ENCODE measurements around the gene PRDM16.

PRDM16 gene

GRCh38 chr1:3370856-3371703 lies 302.1 kb downstream of the PRDM16 start:
- DNase-seq (ENCODE audit: low read depth in 2 of 2): no peak

GRCh38 chr1:3372317-3372716 lies 303.3 kb downstream of the PRDM16 start:
- DNase-seq (ENCODE audit: low read depth in 2 of 2): peak in 1 of 2 donors; percentile 20

GRCh38 chr1:3373175-3373574 lies 304.2 kb downstream of the PRDM16 start:
- no peak for DNase-seq (ENCODE audit: low read depth in 2 of 2)

- DNase-seq (ENCODE audit: low read depth in 2 of 2): no peak
Measured at GRCh38 chr1:3373700-3374405, 304.9 kb downstream of the PRDM16 start.

DNA sequence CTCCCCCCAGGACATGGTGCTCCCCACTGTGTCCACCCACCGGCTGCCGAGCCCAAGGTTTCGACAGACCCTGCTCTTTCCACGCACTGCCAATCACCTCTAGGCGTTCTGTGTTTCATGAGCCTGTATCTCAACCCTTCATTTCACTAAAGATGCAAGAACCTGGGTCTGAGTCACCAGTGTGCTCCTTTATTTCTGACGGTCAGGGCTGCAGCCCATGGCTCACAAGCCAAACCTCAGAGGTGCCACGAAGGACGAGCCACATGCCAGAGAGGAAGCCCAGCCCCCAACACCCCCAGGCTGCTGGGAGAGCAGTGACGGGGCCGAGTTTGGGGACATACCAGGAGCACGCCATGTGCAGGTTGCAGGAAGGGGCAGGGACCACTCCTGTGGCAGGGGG lies 306.2 kb downstream of the PRDM16 start:
- DNase-seq (ENCODE audit: low read depth in 2 of 2): no peak

- no peak for DNase-seq (ENCODE audit: low read depth in 2 of 2)
Measured at GRCh38 chr1:3377166-3377565, 308.2 kb downstream of the PRDM16 start.

DNA sequence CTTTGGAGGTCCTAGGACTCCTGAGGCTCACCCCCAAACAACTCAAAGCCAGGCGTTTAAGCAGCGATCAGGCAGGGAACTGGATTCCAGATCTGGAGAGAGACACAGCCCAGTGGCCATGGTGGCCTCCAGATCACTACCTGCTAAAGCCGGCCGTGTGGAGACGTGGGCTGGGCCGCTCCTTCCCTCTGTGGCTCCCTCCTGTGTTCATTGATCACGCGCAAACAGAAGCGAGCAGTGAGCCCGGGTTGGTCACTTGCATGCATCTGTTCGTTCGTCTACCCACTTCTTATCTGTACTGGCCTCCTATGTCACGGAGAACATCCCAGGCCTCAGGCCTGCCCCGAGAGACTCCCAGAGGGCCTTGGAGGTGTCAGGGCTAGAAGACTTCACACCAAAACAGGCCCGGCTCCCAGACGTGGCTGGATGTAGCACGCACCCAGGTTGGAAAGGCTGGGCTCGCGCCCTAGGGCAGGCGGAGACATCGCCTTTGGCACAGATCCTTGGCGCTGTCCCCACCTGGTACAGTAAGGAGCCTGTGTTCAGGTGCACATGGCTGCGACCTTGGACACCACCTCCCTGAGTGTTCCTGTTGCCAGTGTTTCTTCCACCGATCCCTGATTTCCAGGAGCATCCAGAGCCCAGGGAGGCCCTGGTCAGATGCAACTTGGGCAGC lies 308.7 kb downstream of the PRDM16 start:
- no peak for DNase-seq (ENCODE audit: low read depth in 2 of 2)

- no peak for DNase-seq (ENCODE audit: low read depth in 2 of 2)
Measured at GRCh38 chr1:3378411-3379208, 309.6 kb downstream of the PRDM16 start.

GRCh38 chr1:3379934-3380333 lies 310.9 kb downstream of the PRDM16 start:
- DNase-seq (ENCODE audit: low read depth in 2 of 2): no peak

DNA sequence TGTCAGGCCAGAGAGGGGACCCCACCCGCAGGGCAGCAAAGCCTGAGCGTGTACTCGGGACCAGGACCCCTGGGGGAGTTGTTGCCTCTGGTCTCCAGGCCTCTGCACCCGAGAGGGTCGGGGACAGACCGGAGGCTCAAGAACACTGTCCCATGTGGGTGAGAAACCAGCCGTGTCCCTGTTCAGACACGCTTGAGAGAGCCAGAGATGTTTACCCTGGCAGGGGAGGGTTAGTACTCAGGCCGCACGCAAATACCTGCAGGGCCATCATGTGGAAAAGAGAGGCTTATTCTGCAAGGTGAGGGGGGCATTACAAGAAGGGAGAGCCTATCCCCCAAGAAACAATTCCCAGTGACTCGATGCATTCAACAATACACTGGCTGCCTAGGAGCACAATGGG lies 311.5 kb downstream of the PRDM16 start:
- DNase-seq (ENCODE audit: low read depth in 2 of 2): no peak

- DNase-seq (ENCODE audit: low read depth in 2 of 2): no peak
Measured at GRCh38 chr1:3381901-3382300, 312.9 kb downstream of the PRDM16 start.

- DNase-seq (ENCODE audit: low read depth in 2 of 2): no peak
Measured at GRCh38 chr1:3382326-3383057, 313.5 kb downstream of the PRDM16 start.

- no peak for DNase-seq (ENCODE audit: low read depth in 2 of 2)
Measured at GRCh38 chr1:3383679-3384078, 314.7 kb downstream of the PRDM16 start.

GRCh38 chr1:3384407-3384806 lies 315.4 kb downstream of the PRDM16 start:
- peak; percentile 11 to 21 for DNase-seq (ENCODE audit: low read depth in 2 of 2)

DNA sequence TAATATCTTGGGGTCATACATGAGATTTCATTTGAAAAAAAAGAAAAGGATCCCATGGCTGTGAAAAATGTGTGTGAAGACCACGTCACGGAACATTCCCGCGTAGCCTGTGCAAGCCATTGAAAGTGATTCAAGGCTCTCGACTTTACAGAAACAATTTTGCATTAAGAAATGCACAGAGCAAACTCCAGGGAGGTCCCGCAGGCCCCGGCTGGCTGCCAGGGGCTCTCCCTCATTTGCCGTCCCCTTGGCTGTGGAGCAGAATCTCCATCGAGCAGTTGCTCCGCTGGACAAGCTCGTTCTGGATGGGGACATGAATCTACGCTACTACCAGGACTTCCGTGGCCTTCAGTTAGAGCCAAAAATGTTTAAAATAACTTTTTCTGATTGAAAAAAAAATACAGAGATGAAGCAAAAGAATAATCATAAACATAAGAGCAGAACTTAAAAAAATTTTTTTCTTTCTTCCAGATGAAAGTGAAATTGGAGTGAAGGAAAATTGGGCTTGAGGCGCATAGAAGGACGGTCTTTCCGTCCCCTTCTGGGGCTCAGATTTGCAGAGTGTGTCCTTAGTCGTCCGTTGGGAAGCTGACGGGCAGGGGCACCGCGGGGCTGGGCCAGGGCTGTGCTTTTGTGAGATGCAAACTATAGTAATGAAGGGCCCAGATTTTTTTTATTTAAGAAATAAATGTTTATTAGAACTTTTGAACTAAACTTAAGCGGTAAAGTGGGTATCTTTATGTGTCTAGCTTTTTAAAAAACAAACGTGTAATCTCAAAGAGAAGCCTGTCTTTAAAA lies 317.4 kb downstream of the PRDM16 start:
- no peak for DNase-seq (ENCODE audit: low read depth in 2 of 2)

DNA sequence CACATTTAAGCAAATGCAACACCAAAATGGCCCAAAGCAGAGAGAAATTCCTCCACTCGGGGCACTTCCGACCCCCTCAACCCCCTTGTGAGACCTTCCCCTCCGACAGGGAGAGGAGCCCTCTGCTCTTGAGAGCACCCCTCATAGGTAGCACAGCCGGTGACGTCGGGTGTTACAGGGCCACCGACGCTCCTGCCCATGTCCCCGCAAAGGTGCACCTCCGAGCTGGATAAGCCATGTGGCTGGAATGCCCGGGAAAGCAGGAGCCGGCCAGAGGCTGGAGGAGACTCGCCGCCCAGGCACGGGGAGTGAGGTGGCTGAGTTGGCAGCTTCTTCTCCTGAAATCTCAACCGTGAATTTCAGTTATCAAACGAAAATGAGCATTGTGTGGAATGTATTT lies 318.4 kb downstream of the PRDM16 start:
- no peak for DNase-seq (ENCODE audit: low read depth in 2 of 2)

DNA sequence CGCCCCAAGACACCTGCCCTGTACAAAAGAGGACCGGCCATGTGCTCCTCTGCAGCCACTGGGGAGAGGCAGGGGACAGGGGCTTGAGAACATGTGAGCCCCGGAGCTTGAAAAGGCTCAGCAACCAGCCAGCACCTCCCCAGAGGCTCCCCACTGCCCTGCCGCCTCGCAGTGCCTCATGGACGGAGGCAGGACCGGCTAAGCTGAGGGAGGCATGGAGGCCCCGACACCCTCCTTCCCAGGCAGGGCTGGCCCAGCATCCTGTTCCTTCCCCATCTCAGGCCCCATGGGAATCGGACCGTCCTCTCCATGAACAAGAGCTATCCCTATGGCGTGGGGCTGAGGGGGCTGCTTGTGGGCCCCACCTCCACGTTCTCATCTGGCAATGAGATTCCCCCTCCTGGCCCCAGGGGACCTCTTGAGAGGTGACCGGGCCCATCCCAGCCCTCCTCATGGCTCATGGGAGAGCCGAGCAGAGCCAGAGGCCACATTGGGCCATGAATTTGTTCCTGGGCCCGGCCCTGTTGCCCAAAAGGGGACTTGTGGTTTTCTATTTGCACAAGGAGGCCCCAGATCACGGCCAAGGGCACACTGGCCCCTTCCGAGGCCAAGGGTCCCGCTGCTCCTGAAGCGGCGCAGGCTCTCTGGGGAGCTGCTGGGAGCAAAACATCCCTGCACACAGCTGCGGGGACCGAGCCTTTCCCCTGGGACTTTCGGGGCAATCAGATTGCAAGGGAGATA lies 320.3 kb downstream of the PRDM16 start:
- DNase-seq (ENCODE audit: low read depth in 2 of 2): no peak

- no peak for DNase-seq (ENCODE audit: low read depth in 2 of 2)
Measured at GRCh38 chr1:3390291-3390690, 321.3 kb downstream of the PRDM16 start.

- DNase-seq (ENCODE audit: low read depth in 2 of 2): no peak
Measured at GRCh38 chr1:3391711-3392110, 322.7 kb downstream of the PRDM16 start.

All from stimulated activated CD8-positive, alpha-beta memory T cell treated with anti-CD3 and anti-CD28 coated beads, Interleukin-7, amount 100 ng/mL, for 4 hours (primary cell).